Peyer's patch (tissue), 4 donors: Measurements from ENCODE around the gene CXCL6.

Experiments used
- CTCF ChIP-seq, 6 experiments: fragments of 450-650 bp in 4 of 6; fragments of 200-600 bp in 2 of 6; sonication (generic) in 1 of 6; IDR thresholded peaks; one replicate each; pipeline ENCODE4 v1.5.1; 2017 to 2019; ENCODE audit warnings: antibody characterized with exemption in 6 of 6, mild to moderate bottlenecking in 3 of 6, moderate library complexity in 1 of 6
- POLR2A ChIP-seq, 2 donors: fragments of 450-650 bp; IDR thresholded peaks; one replicate each; pipeline ENCODE4 v1.5.1; 2017; ENCODE audit warnings: antibody characterized with exemption in 2 of 2, mild to moderate bottlenecking in 2 of 2, moderate library complexity in 2 of 2

- TF ChIP-seq CTCF (IDR thresholded peaks at IDR 0.05): no peak
- TF ChIP-seq POLR2A (IDR thresholded peaks at IDR 0.05): no peak
Measured at GRCh38 chr4:73832651-73833237, 3.7 kb upstream of the CXCL6 start.
